ENCODE measurements around the gene RAP1A.

DNA sequence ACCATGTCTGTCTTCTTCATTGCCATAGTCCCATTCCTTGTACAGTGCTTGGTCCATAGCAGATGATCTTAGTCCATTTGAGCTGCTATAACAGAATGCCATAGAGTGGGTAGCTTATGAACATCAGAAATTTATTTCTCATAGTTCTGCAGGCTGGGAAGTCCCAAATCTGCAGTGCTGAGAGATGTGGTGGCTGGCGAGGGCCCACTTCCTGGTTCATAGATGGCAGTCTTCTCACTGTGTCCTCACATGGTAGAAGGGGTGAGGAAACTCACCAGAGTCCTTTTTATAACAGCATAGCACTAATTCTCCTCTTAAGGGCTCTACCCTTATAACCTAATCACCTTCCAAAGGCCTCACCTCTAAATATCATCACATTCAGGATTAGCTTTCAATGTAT is 23.1 kb upstream of the RAP1A start:
- no peak for TF ChIP-seq FOXA1 (IDR thresholded peaks at IDR 0.05)
- TF ChIP-seq BHLHE40 (IDR thresholded peaks at IDR 0.05; ENCODE audit: borderline replicate concordance): no peak
- TF ChIP-seq ARNT (IDR thresholded peaks at IDR 0.05): no peak
- TF ChIP-seq CTBP1 (IDR thresholded peaks at IDR 0.05; ENCODE audit: borderline replicate concordance): no peak
- TF ChIP-seq SP1 (IDR thresholded peaks at IDR 0.05): no peak
- TF ChIP-seq, protein P1, sequence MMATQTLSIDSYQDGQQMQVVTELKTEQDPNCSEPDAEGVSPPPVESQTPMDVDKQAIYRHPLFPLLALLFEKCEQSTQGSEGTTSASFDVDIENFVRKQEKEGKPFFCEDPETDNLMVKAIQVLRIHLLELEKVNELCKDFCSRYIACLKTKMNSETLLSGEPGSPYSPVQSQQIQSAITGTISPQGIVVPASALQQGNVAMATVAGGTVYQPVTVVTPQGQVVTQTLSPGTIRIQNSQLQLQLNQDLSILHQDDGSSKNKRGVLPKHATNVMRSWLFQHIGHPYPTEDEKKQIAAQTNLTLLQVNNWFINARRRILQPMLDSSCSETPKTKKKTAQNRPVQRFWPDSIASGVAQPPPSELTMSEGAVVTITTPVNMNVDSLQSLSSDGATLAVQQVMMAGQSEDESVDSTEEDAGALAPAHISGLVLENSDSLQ (IDR thresholded peaks at IDR 0.05): no peak
- no peak for TF ChIP-seq ZNF384 (IDR thresholded peaks at IDR 0.05)
- no peak for TF ChIP-seq HDGF (IDR thresholded peaks at IDR 0.05; ENCODE audit: borderline replicate concordance)
- no peak for TF ChIP-seq SUZ12 (IDR thresholded peaks at IDR 0.05)
- TF ChIP-seq ELF4 (IDR thresholded peaks at IDR 0.05): no peak
- no peak for TF ChIP-seq TARDBP (IDR thresholded peaks at IDR 0.05)

Data from HEK293T (cell line).